SK-N-SH (cell line): ENCODE data around the gene OLR1. TPM values are rescaled to one million over a fixed set of nuclear protein-coding genes. Genes with fewer than 3 reads are reported as not detected.

ENCODE experiments used
- CTCF ChIA-PET: fragments of 300-600, 350-600 bp; formaldehyde crosslinking; extraction: SDS; loops from one replicate; lab custom pipeline; 2021; lab: Yijun Ruan, JAX
- POLR2A ChIA-PET: fragments of 350-600 bp; sonication (Branson Sonifier 250); formaldehyde crosslinking; extraction: SDS; loops from one replicate; lab custom pipeline; 2020; ENCODE audit warnings: antibody characterized with exemption, inconsistent platforms; lab: Yijun Ruan, JAX
- DNase-seq: peaks from one replicate; pipeline ENCODE4 v3.0.0; 2012
- H2AFZ ChIP-seq: fragments of 200-600 bp; sonication (generic); 2 replicates; pipeline ENCODE4 v1.8.1; 2016; ENCODE audit warnings: antibody characterized with exemption, mild to moderate bottlenecking, low read depth
- H3F3A ChIP-seq: fragments of 200-600 bp; sonication (generic); replicated peaks from 2 replicates; pipeline ENCODE3; 2016; ENCODE audit warnings: antibody characterized with exemption, mild to moderate bottlenecking; ENCODE audit not compliant: insufficient read depth
- H3K27ac ChIP-seq, 2 experiments: fragments of 200-500 bp in 1 of 2; fragments of 200-600 bp in 1 of 2; sonication (Bioruptor generic) in 1 of 2; sonication (generic), shearing (Covaris generic) in 1 of 2; 2 replicates each; pipeline versions ENCODE4 v1.5.1 to v1.6.1; 2014 to 2016; ENCODE audit warnings: low read depth in 2 of 2, inconsistent platforms in 1 of 2, low read length in 1 of 2, mild to moderate bottlenecking in 1 of 2, mixed read lengths in 1 of 2
- H3K27me3 ChIP-seq: fragments of 200-600 bp; sonication (generic), shearing (Covaris generic); 2 replicates; pipeline ENCODE4 v1.6.1; 2016; ENCODE audit warnings: mixed run types; ENCODE audit not compliant: insufficient read depth
- H3K36me3 ChIP-seq, 2 experiments: fragments of 200-500 bp in 1 of 2; fragments of 200-600 bp in 1 of 2; sonication (Bioruptor generic) in 1 of 2; sonication (generic) in 1 of 2; replicated peaks in 1 of 2; 2 replicates each; pipeline versions ENCODE3 to v1.5.1; 2014 to 2016; ENCODE audit warnings: low read length in 1 of 2, mild to moderate bottlenecking in 1 of 2; ENCODE audit not compliant: insufficient read depth in 2 of 2, control insufficient read depth in 1 of 2
- H3K4me1 ChIP-seq, 2 experiments: fragments of 200-500 bp in 1 of 2; fragments of 200-600 bp in 1 of 2; sonication (Bioruptor generic) in 1 of 2; sonication (generic), shearing (Covaris generic) in 1 of 2; 2 replicates each; pipeline versions ENCODE4 v1.5.1 to v1.6.1; 2014 to 2016; ENCODE audit warnings: low read depth in 1 of 2, low read length in 1 of 2, mixed run types in 1 of 2; ENCODE audit not compliant: insufficient read depth in 2 of 2, control insufficient read depth in 1 of 2
- H3K4me2 ChIP-seq: fragments of 200-600 bp; sonication (generic), shearing (Covaris generic); 2 replicates; pipeline ENCODE4 v1.6.1; 2017; ENCODE audit warnings: mixed run types
- H3K4me3 ChIP-seq, 2 experiments: fragments of 200-500 bp in 1 of 2; fragments of 200-600 bp in 1 of 2; sonication (Bioruptor generic) in 1 of 2; sonication (generic), shearing (Covaris generic) in 1 of 2; 2 replicates each; pipeline versions ENCODE4 v1.5.1 to v1.8.1; 2014 to 2016; ENCODE audit warnings: low read depth in 2 of 2, inconsistent platforms in 1 of 2, low read length in 1 of 2, mild to moderate bottlenecking in 1 of 2, mixed read lengths in 1 of 2, moderate library complexity in 1 of 2
- H3K79me2 ChIP-seq: fragments of 200-600 bp; sonication (generic); 2 replicates; pipeline ENCODE4 v1.8.1; 2017; ENCODE audit warnings: mild to moderate bottlenecking; ENCODE audit not compliant: insufficient read depth
- H3K9ac ChIP-seq: fragments of 200-600 bp; sonication (generic); 2 replicates; pipeline ENCODE4 v1.6.1; 2017; ENCODE audit warnings: mixed run types
- H3K9me2 ChIP-seq: fragments of 200-600 bp; sonication (generic); 2 replicates; pipeline ENCODE4 v1.6.1; 2017; ENCODE audit warnings: mixed run types
- H3K9me3 ChIP-seq: fragments of 200-600 bp; sonication (generic); 2 replicates; pipeline ENCODE4 v1.6.1; 2017; ENCODE audit warnings: mixed run types, mild to moderate bottlenecking, moderate library complexity
- H4K20me1 ChIP-seq: fragments of 200-600 bp; sonication (generic); 2 replicates; pipeline ENCODE4 v1.6.1; 2017; ENCODE audit warnings: mild to moderate bottlenecking, mixed run types; ENCODE audit not compliant: insufficient read depth
- ELF1 ChIP-seq: IDR thresholded peaks from 2 replicates; pipeline ENCODE4 v1.4.0; 2012
- EZH2phosphoT487 ChIP-seq: fragments of 200-600 bp; sonication (generic); IDR thresholded peaks from 2 replicates; pipeline ENCODE4 v1.6.1; 2017; ENCODE audit warnings: low read depth, mixed run types, mild to moderate bottlenecking, antibody characterized with exemption, moderate library complexity, borderline replicate concordance
- GABPA ChIP-seq: IDR thresholded peaks from 2 replicates; pipeline ENCODE4 v1.4.0; 2012; ENCODE audit warnings: low read depth, mild to moderate bottlenecking
- GATA2 ChIP-seq: sonication (generic); formaldehyde crosslinking; IDR thresholded peaks from 2 replicates; pipeline ENCODE4 v1.5.0; 2020; ENCODE audit warnings: mild to moderate bottlenecking, missing genetic modification reagents
- IRF3 ChIP-seq: fragments of 150-350 bp; IDR thresholded peaks from 2 replicates; pipeline ENCODE4 v1.6.1; 2016; ENCODE audit warnings: mild to moderate bottlenecking, low read depth, low read length
- JUND ChIP-seq: IDR thresholded peaks from 2 replicates; pipeline ENCODE4 v1.4.0; 2012
- MAX ChIP-seq: IDR thresholded peaks from 2 replicates; pipeline ENCODE4 v1.4.0; 2012; ENCODE audit warnings: low read depth
- MXI1 ChIP-seq: IDR thresholded peaks from 2 replicates; pipeline ENCODE4 v1.6.1; 2012; ENCODE audit warnings: mild to moderate bottlenecking, low read depth, low read length, improper control_type of control experiment
- NFIC ChIP-seq: IDR thresholded peaks from 2 replicates; pipeline ENCODE4 v1.4.0; 2012; ENCODE audit warnings: borderline replicate concordance
- RCOR1 ChIP-seq: fragments of 150-350 bp; IDR thresholded peaks from 2 replicates; pipeline ENCODE4 v1.6.1; 2017; ENCODE audit warnings: antibody characterized with exemption, low read length
- REST ChIP-seq: IDR thresholded peaks from 2 replicates; pipeline ENCODE4 v1.6.1; 2012; ENCODE audit warnings: mild to moderate bottlenecking, low read depth, low read length, moderate library complexity
- RFX5 ChIP-seq: IDR thresholded peaks from 2 replicates; pipeline ENCODE4 v1.6.1; 2012; ENCODE audit warnings: mild to moderate bottlenecking, improper control_type of control experiment, low read length
- RXRA ChIP-seq: IDR thresholded peaks from 2 replicates; pipeline ENCODE4 v1.4.0; 2012; ENCODE audit warnings: low read depth, mild to moderate bottlenecking, borderline replicate concordance
- SMC3 ChIP-seq: IDR thresholded peaks from 2 replicates; pipeline ENCODE4 v1.6.1; 2012; ENCODE audit warnings: low read depth, low read length, improper control_type of control experiment
- TCF12 ChIP-seq: IDR thresholded peaks from 2 replicates; pipeline ENCODE4 v1.4.0; 2012
- TEAD4 ChIP-seq: IDR thresholded peaks from 2 replicates; pipeline ENCODE4 v1.4.0; 2012; ENCODE audit warnings: mild to moderate bottlenecking, borderline replicate concordance; ENCODE audit not compliant: insufficient read depth
- USF1 ChIP-seq: IDR thresholded peaks from 2 replicates; pipeline ENCODE4 v1.4.0; 2012; ENCODE audit warnings: low read depth, borderline replicate concordance
- USF2 ChIP-seq: fragments of 150-350 bp; IDR thresholded peaks from 2 replicates; pipeline ENCODE4 v1.6.1; 2017; ENCODE audit warnings: antibody characterized with exemption, low read length, low read depth, borderline replicate concordance
- YY1 ChIP-seq: IDR thresholded peaks from 2 replicates; pipeline ENCODE4 v1.4.0; 2012; ENCODE audit warnings: low read depth, mild to moderate bottlenecking
- ZBTB33 ChIP-seq: IDR thresholded peaks from 2 replicates; pipeline ENCODE4 v1.4.0; 2012; ENCODE audit warnings: low read depth, borderline replicate concordance
- WGBS: methylation state at CpG from one replicate; pipeline ENCODE4 v1.1.6; 2017; ENCODE audit warnings: low lambda C conversion rate; 5-methylcytosine and 5-hydroxymethylcytosine counted together
- polyA plus RNA-seq, 3 experiments: library from polyadenylated mRNA; depleted of rRNA; stranded (reverse); fragments of >200 nt; gene quantifications; 2 replicates each; pipeline ENCODE4 v1.2.3, GENCODE V29; 2012

OLR1 gene
- polyA plus RNA-seq, 1 of the 3 experiments (the other 2 are of a cell fraction) = not detected

GRCh38 chr12:10131111-10131690 is 40.7 kb downstream of the OLR1 start:
- ChIA-PET POLR2A (no interaction called here), CTCF (interaction anchor here (0.9 kb wide), 1 partner anchor 381 kb away, joined by 4 read pairs; no protein-coding TSS in a partner anchor)
- no peak for TF ChIP-seq TEAD4
- TF ChIP-seq TCF12 = no peak
- no peak for TF ChIP-seq RCOR1
- no peak for TF ChIP-seq RXRA
- no peak for TF ChIP-seq SMC3
- no peak overlapping the region for H3K4me2 ChIP-seq
- no peaks in the 10 kb centered on the region for H3K36me3 ChIP-seq
- 7% methylated on average over 2 of the region's 2 CpGs for WGBS
- H3F3A ChIP-seq = no peaks in the 10 kb centered on the region
- no peak for DNase-seq
- no peak overlapping the region for H3K9ac ChIP-seq
- H3K27me3 ChIP-seq = peaks cover 22% of the 10 kb centered on the region
- H3K4me1 ChIP-seq = no peaks in the 10 kb centered on the region
- H3K9me2 ChIP-seq = no peaks in the 10 kb centered on the region
- no peak overlapping the region for H2AFZ ChIP-seq
- no peak overlapping the region for H3K27ac ChIP-seq
- no peak overlapping the region for H3K4me3 ChIP-seq
- no peaks in the 10 kb centered on the region for H4K20me1 ChIP-seq
- no peaks in the 10 kb centered on the region for H3K9me3 ChIP-seq
- no peaks in the 10 kb centered on the region for H3K79me2 ChIP-seq

GRCh38 chr12:10130042-10130441 is 41.9 kb downstream of the OLR1 start, which contains the start of gene CLEC7A:
CLEC7A (minus strand) TSS chr12:10130199; CDS start chr12:10130082, 117 bp downstream.
- WGBS = 24% methylated on average over 1 of the region's 1 CpG
- ChIA-PET CTCF (interaction anchor here (0.9 kb wide), 1 partner anchor 23 kb away, joined by 5 read pairs; no protein-coding TSS in a partner anchor), POLR2A (no interaction called here)
- no peak within 1 kb of the TSS for H2AFZ ChIP-seq
- H3K9me2 ChIP-seq = no peaks in the 10 kb centered on the region
- H3K4me1 ChIP-seq = no peaks in the 10 kb centered on the region
- no peak within 1 kb of the TSS for H3K27ac ChIP-seq
- H3K4me3 ChIP-seq = no peak within 1 kb of the TSS
- TF ChIP-seq JUND (no peak), YY1 (no peak), RFX5 (no peak), REST (no peak), GATA2 (CRISPR knock-in tag) (no peak), TEAD4 (no peak), GABPA (no peak), EZH2phosphoT487 (no peak), MAX (no peak), MXI1 (no peak), RCOR1 (no peak), SMC3 (no peak), ZBTB33 (no peak), ELF1 (no peak), NFIC (no peak), USF2 (no peak), IRF3 (no peak), USF1 (no peak)
- H3K4me2 ChIP-seq = no peak within 1 kb of the TSS
- no peaks in the 10 kb centered on the region for H3F3A ChIP-seq
- H3K9me3 ChIP-seq = no peaks in the 10 kb centered on the region
- peaks cover 22% of the 10 kb centered on the region for H3K27me3 ChIP-seq
- H3K36me3 ChIP-seq = no peaks in the 10 kb centered on the region
- no peaks in the 10 kb centered on the region for H3K79me2 ChIP-seq
- no peaks in the 10 kb centered on the region for H4K20me1 ChIP-seq
- DNase-seq = no peak
- H3K9ac ChIP-seq = no peak within 1 kb of the TSS
